CD4-positive, alpha-beta memory T cell (primary cell): ENCODE results near the gene TBC1D4. TPM values are rescaled to one million over a fixed set of nuclear protein-coding genes. Genes with fewer than 3 reads are reported as not detected.
"Not testable (repeated sequence)": the region's sequence is repeated elsewhere in the genome, so short reads cannot be mapped to it uniquely, and the experiment has no call there.

Experiments used
- CTCF ChIA-PET: fragments of 350-600 bp; sonication (Branson Sonifier 250); formaldehyde crosslinking; loops from one replicate; lab custom pipeline; 2021; ENCODE audit warnings: inconsistent platforms; ENCODE audit not compliant: partially characterized antibody; lab: Charles Lee
- POLR2A ChIA-PET: fragments of 350-600 bp; sonication (Branson Sonifier 250); formaldehyde crosslinking; loops from one replicate; lab custom pipeline; 2021; ENCODE audit not compliant: partially characterized antibody; lab: Charles Lee
- DNase-seq, 5 donors: peaks; one replicate each; pipeline versions ENCODE4 v3.0.0 to v3.0.0-alpha.2; 2020 to 2022; ENCODE audit warnings: mixed read lengths in 1 of 5
- H3K27ac ChIP-seq: one replicate; pipeline ENCODE4 v1.7.0; 2013; ENCODE audit warnings: low read depth, low read length
- H3K27me3 ChIP-seq: 2 replicates; pipeline ENCODE4 v1.7.0; 2013; ENCODE audit warnings: mild to moderate bottlenecking, low read length, moderate library complexity; ENCODE audit not compliant: insufficient read depth
- H3K36me3 ChIP-seq: 2 replicates; pipeline ENCODE4 v1.7.0; 2013; ENCODE audit warnings: mild to moderate bottlenecking, low read length, moderate library complexity; ENCODE audit not compliant: insufficient read depth
- H3K4me1 ChIP-seq: 2 replicates; pipeline ENCODE4 v1.7.0; 2013; ENCODE audit warnings: mild to moderate bottlenecking, low read length, moderate library complexity; ENCODE audit not compliant: insufficient read depth
- H3K4me3 ChIP-seq, 2 donors: one replicate each; pipeline ENCODE4 v1.7.0; 2013; ENCODE audit warnings: low read length in 2 of 2, mild to moderate bottlenecking in 1 of 2
- H3K9me3 ChIP-seq, 2 donors: one replicate each; pipeline ENCODE4 v1.7.0; 2013; ENCODE audit warnings: low read length in 2 of 2, control low read depth in 1 of 2; ENCODE audit not compliant: control insufficient read depth in 1 of 2
- H3K27ac Mint-ChIP-seq, 7 donors: one replicate each; pipeline ENCODE4 v1.8.0; 2020 to 2021; ENCODE audit warnings: mixed read lengths in 7 of 7, mild to moderate bottlenecking in 6 of 7, inconsistent platforms in 3 of 7, moderate library complexity in 3 of 7
- H3K27me3 Mint-ChIP-seq, 2 donors: one replicate each; pipeline ENCODE4 v1.8.0; 2020 to 2021; ENCODE audit warnings: mixed read lengths in 2 of 2
- H3K36me3 Mint-ChIP-seq, 2 donors: one replicate each; pipeline ENCODE4 v1.8.0; 2020 to 2021; ENCODE audit warnings: mixed read lengths in 2 of 2, inconsistent platforms in 1 of 2, mild to moderate bottlenecking in 1 of 2
- H3K4me1 Mint-ChIP-seq, 4 donors: one replicate each; pipeline ENCODE4 v1.8.0; 2020 to 2021; ENCODE audit warnings: mixed read lengths in 4 of 4, mild to moderate bottlenecking in 1 of 4
- H3K4me3 Mint-ChIP-seq, 8 donors: one replicate each; pipeline ENCODE4 v1.8.0; 2020 to 2021; ENCODE audit warnings: mixed read lengths in 8 of 8, mild to moderate bottlenecking in 7 of 8, moderate library complexity in 6 of 8, inconsistent platforms in 3 of 8
- H3K9me3 Mint-ChIP-seq, 8 donors: one replicate each; pipeline ENCODE4 v1.8.0; 2020 to 2021; ENCODE audit warnings: mixed read lengths in 8 of 8, mild to moderate bottlenecking in 5 of 8, inconsistent platforms in 3 of 8, moderate library complexity in 1 of 8
- intact Hi-C: fragments of 100-400 bp; cut with micrococcal nuclease; formaldehyde crosslinking; loops from one replicate; pipeline ENCODE4 v1.15.1; 2023
- polyA plus RNA-seq, 2 donors: library from polyadenylated mRNA; unstranded; fragments of 300-500 nt; fragmentation: Illumina TruSeq; gene quantifications; one replicate each; pipeline ENCODE4 v1.2.3, GENCODE V29; 2021
- total RNA-seq, 2 experiments: library from RNA; stranded (reverse); gene quantifications; one replicate each; pipeline ENCODE4 v1.2.3, GENCODE V29; 2021

TBC1D4 gene
- total and polyA plus RNA-seq, 4 experiments from 2014 or later = 9.5 to 67.2 (median 45.4) TPM

DNA sequence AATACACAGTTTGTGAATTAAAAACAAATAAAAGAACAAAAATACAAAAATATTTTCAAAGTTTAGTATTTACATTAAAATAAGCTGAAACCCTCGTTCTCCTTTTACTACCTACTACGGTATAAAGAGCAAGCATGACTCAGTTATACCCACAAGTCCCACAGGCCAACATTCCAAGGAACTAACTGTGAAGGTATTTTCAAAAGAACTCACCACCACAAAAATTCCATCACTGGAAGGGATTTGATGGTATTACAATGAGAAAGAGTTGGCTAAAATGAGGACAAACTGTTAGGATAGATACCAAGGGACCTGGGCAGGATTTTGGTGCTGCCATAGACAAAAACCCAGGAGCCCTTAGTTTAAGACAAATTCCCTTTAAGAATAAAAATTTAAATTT lies 122.7 kb downstream of the TBC1D4 start:
- Mint-ChIP-seq H3K4me3 (no peak overlapping the region), H3K27me3 (peaks cover 0 to 2% of the 10 kb centered on the region in 2 donors), H3K4me1 (peaks cover 0 to 3% (median 1%) of the 10 kb centered on the region in 4 donors), H3K36me3 (no peaks in the 10 kb centered on the region), H3K9me3 (no peaks in the 10 kb centered on the region), H3K27ac (no peak overlapping the region)
- Histone ChIP-seq H3K36me3 (no peaks in the 10 kb centered on the region), H3K27me3 (no peaks in the 10 kb centered on the region), H3K4me3 (no peak overlapping the region), H3K9me3 (no peaks in the 10 kb centered on the region), H3K27ac (no peak overlapping the region), H3K4me1 (no peaks in the 10 kb centered on the region)
- ChIA-PET CTCF (interaction anchor here (1.1 to 2.8 kb wide), 2 partner anchors 13 to 141 kb away, joined by 3 to 16 read pairs; no protein-coding TSS in a partner anchor), POLR2A (no interaction called here)
- no peak for DNase-seq
- intact Hi-C loops = loop anchor here (2.0 to 10.0 kb wide), 2 partner anchors 40 to 144 kb away; no protein-coding TSS in a partner anchor

DNA sequence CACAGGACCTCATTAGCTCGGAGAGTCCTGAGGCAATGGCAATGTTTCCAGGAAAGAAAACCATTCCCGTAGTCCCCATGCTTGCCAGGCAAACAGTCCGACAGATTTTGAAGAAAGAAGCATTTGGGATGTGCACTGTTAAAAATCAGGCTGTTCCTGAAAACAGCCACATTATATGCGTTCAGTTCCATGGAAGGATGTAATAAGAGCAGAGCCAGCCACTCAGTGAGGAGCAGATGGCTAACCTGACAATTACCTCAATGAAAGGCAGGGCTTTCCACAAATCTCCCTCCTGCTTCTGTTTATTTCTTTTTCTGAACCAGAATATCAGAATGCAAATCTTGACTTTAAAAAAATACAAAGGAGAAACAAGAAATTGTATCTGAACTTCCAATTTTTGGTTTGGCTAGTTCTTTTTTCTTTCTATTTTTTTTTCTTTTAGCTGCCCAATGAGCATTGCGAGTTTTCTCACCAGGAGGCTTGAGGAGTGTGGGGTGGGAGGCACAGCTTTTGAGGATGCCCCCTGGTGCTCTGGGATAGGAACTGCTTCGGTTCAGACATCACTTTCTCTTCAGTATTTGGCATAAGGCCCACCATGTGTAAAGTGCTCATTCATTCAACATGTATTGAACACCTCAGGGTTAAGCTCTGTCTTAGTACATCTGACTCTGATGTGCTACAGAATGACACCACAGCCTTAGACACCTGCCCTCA lies 124.2 kb downstream of the TBC1D4 start:
- H3K4me1 Mint-ChIP-seq = peaks cover 0 to 3% (median 1%) of the 10 kb centered on the region in 4 donors
- CTCF ChIA-PET = interaction anchor here (0.9 to 2.8 kb wide), 13 partner anchors 9 to 1617 kb away, joined by 3 to 26 read pairs (median 4); partner anchors contain the start of gene UCHL3
- H3K9me3 ChIP-seq = no peaks in the 10 kb centered on the region
- no peak overlapping the region for H3K27ac Mint-ChIP-seq
- DNase-seq = peak; percentile 50 to 62 (median 55)
- no peaks in the 10 kb centered on the region for H3K9me3 Mint-ChIP-seq
- no peaks in the 10 kb centered on the region for H3K36me3 ChIP-seq
- H3K27me3 Mint-ChIP-seq = peaks cover 0 to 4% of the 10 kb centered on the region in 2 donors
- no peaks in the 10 kb centered on the region for H3K36me3 Mint-ChIP-seq
- H3K4me1 ChIP-seq = no peaks in the 10 kb centered on the region
- POLR2A ChIA-PET = interaction anchor here (0.6 to 2.2 kb wide), 2 partner anchors 31 to 62 kb away, joined by 5 to 18 read pairs; no protein-coding TSS in a partner anchor
- no peak overlapping the region for H3K4me3 ChIP-seq
- intact Hi-C loops = loop anchor here (1.0 to 10.0 kb wide), 3 partner anchors 31 to 143 kb away; no protein-coding TSS in a partner anchor
- no peak overlapping the region for H3K27ac ChIP-seq
- H3K4me3 Mint-ChIP-seq = no peak overlapping the region
- H3K27me3 ChIP-seq = no peaks in the 10 kb centered on the region

DNA sequence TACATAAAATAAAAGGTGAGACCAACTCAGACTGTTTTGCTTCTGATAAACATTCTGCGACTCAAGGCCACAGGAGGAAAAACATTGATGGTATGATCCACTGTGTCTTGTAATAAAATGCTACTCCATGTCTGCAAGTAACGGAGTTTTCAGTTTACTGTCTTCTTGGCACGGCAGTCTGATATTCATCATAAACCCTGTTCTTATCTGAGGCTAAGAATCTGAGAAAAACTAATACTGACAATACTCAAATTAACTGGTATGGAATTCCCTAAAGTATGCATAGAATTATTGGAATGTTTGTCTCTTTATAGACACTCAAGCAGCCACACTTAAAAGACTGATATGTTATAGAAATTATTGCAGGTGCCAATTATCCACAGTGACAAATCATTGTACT lies 125.5 kb downstream of the TBC1D4 start:
- intact Hi-C loops = loop anchor here (10.0 kb wide), 1 partner anchor 142 kb away; no protein-coding TSS in a partner anchor

DNA sequence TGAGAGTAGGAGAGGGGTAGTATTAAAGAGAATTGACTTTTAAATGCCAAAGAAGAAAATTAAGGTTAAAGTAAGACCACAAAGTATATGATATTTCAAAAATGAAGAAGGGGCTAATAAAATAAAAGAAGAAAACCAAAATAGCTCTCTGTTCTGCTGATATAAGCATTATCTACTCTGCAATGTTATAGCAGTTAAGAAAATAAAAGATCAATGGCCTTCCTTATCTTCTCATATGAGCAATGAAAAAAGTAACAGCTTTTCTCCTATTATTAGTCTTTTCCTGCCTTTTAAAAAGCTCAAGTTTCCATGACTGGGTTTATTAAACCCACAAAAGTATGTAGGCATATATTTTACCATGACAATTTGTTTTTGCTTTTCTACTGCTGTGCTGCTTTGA lies 126.4 kb downstream of the TBC1D4 start:
- no peaks in the 10 kb centered on the region for H3K9me3 ChIP-seq
- H3K4me3 ChIP-seq = no peak overlapping the region
- no peaks in the 10 kb centered on the region for H3K27me3 ChIP-seq
- Mint-ChIP-seq H3K4me3 (no peak overlapping the region), H3K27me3 (peaks cover 0 to 4% of the 10 kb centered on the region in 2 donors), H3K9me3 (no peaks in the 10 kb centered on the region), H3K36me3 (no peaks in the 10 kb centered on the region), H3K4me1 (peaks cover 0 to 3% (median 1%) of the 10 kb centered on the region in 4 donors), H3K27ac (no peak overlapping the region)
- H3K27ac ChIP-seq = no peak overlapping the region
- ChIA-PET POLR2A (no interaction called here), CTCF (interaction anchor here (1.2 kb wide), 1 partner anchor 17 kb away, joined by 3 read pairs; no protein-coding TSS in a partner anchor)
- intact Hi-C loops = loop anchor here (10.0 kb wide), 1 partner anchor 141 kb away; no protein-coding TSS in a partner anchor
- H3K36me3 ChIP-seq = no peaks in the 10 kb centered on the region
- H3K4me1 ChIP-seq = no peaks in the 10 kb centered on the region
- no peak for DNase-seq

More for the DNA sequence above, 125.5 kb downstream of the TBC1D4 start:
- Mint-ChIP-seq H3K36me3 (no peaks in the 10 kb centered on the region), H3K9me3 (no peaks in the 10 kb centered on the region), H3K27me3 (peaks cover 0 to 4% of the 10 kb centered on the region in 2 donors), H3K4me3 (no peak overlapping the region), H3K4me1 (peaks cover 0 to 3% (median 1%) of the 10 kb centered on the region in 4 donors), H3K27ac (no peak overlapping the region)
- H3K36me3 ChIP-seq = no peaks in the 10 kb centered on the region
- DNase-seq = no peak
- H3K27ac ChIP-seq = no peak overlapping the region
- CTCF ChIA-PET = interaction anchor here (1.4 to 2.8 kb wide), 5 partner anchors 11 to 61 kb away, joined by 4 to 26 read pairs (median 11); no protein-coding TSS in a partner anchor
- no peak overlapping the region for H3K4me3 ChIP-seq
- no peaks in the 10 kb centered on the region for H3K9me3 ChIP-seq
- H3K27me3 ChIP-seq = no peaks in the 10 kb centered on the region
- POLR2A ChIA-PET = interaction anchor here (2.2 kb wide), 1 partner anchor 30 kb away, joined by 18 read pairs; no protein-coding TSS in a partner anchor
- H3K4me1 ChIP-seq = no peaks in the 10 kb centered on the region

DNA sequence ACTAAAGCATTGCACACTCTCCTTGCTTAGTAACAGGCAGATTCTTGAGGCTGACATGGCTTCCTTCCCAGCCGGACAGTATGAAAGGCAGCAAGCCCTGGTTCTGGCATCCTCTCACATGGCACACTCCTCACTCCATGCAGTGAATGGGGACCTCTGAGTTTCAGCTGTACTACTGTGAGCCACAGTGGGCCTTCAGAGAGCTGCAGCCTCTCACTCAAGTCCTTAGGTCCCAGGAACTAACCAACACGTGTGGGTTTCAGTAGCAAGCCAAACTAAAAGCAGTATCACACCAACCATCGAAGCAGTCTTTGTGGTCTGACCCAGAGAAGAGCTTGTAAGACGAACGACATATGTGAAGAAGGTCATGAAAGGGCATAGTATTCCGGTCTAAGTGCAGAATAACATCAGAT lies 128.2 kb downstream of the TBC1D4 start:
- H3K27ac ChIP-seq = no peak overlapping the region
- no peaks in the 10 kb centered on the region for H3K27me3 ChIP-seq
- CTCF ChIA-PET = no interaction called here
- H3K4me3 ChIP-seq = no peak overlapping the region
- no peak for DNase-seq
- H3K27ac Mint-ChIP-seq = no peak overlapping the region
- POLR2A ChIA-PET = no interaction called here
- H3K9me3 Mint-ChIP-seq = no peaks in the 10 kb centered on the region
- peaks cover 0 to 4% of the 10 kb centered on the region in 2 donors for H3K27me3 Mint-ChIP-seq
- intact Hi-C loops = loop anchor here (10.0 kb wide), 1 partner anchor 139 kb away; no protein-coding TSS in a partner anchor
- H3K4me1 Mint-ChIP-seq = peaks cover 0 to 3% (median 1%) of the 10 kb centered on the region in 4 donors
- H3K9me3 ChIP-seq = no peaks in the 10 kb centered on the region
- H3K4me1 ChIP-seq = no peaks in the 10 kb centered on the region
- no peak overlapping the region for H3K4me3 Mint-ChIP-seq
- H3K36me3 Mint-ChIP-seq = no peaks in the 10 kb centered on the region
- no peaks in the 10 kb centered on the region for H3K36me3 ChIP-seq

DNA sequence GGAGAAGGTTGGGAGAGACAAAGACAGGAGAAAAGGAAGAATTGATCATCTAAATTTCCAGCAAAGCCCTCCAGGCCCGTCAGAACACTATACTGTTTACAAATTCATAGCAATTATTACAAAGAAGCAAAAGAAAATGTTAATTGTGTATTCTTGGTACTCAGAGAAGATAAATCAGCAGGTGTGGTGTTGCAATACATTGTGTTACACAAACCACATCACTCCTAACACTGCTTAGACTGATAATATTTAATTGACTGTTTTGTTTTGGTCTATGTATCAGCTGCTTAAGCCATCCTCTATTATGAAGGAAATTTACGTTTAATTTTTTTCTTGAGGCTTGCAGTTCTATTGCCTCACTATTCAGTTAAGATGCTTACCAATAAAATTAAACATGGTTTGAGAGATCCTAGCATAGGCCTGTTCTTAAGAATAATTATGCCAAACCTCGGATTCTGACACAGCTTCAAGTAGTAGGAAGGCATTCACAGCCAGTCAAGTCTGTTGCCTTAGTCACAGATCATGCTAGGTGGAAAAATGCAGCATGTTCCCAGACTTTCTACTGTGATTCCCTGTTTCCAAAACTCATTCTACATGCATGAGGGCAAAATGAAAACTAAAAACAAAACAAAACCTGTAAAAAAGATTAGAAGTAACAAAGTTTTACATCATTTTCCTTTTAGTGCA lies 129.2 kb downstream of the TBC1D4 start:
- Histone ChIP-seq H3K4me1 (no peaks in the 10 kb centered on the region), H3K27me3 (no peaks in the 10 kb centered on the region), H3K9me3 (no peaks in the 10 kb centered on the region), H3K27ac (no peak overlapping the region), H3K36me3 (no peaks in the 10 kb centered on the region), H3K4me3 (no peak overlapping the region)
- intact Hi-C loops = loop anchor here (10.0 kb wide), 1 partner anchor 138 kb away; no protein-coding TSS in a partner anchor
- CTCF ChIA-PET = interaction anchor here (0.7 kb wide), 1 partner anchor 20 kb away, joined by 3 read pairs; no protein-coding TSS in a partner anchor
- H3K4me1 Mint-ChIP-seq = no peaks in the 10 kb centered on the region
- H3K9me3 Mint-ChIP-seq = no peaks in the 10 kb centered on the region
- POLR2A ChIA-PET = no interaction called here
- H3K36me3 Mint-ChIP-seq = no peaks in the 10 kb centered on the region
- H3K27ac Mint-ChIP-seq = no peak overlapping the region
- H3K27me3 Mint-ChIP-seq = peaks cover 0 to 4% of the 10 kb centered on the region in 2 donors
- no peak for DNase-seq
- no peak overlapping the region for H3K4me3 Mint-ChIP-seq

DNA sequence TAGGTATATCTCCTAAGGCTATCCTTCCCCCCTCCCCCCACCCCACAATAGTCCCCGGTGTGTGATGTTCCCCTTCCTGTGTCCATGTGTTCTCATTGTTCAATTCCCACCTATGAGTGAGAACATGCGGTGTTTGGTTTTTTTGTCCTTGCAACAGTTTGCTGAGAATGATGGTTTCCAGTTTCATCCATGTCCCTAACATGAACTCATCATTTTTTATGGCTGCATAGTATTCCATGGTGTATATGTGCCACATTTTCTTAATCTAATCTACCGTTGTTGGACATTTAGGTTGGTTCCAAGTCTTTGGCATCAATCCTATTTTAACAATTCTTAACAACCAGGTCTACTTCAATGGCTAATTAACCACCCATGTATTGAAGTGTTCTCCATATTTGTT lies 130.4 kb downstream of the TBC1D4 start:
- H3K27me3 ChIP-seq, H3K9me3 ChIP-seq, CTCF ChIA-PET, H3K9me3 Mint-ChIP-seq, DNase-seq, POLR2A ChIA-PET, H3K27me3 Mint-ChIP-seq, H3K4me3 ChIP-seq, H3K4me1 ChIP-seq, H3K4me1 Mint-ChIP-seq, H3K27ac ChIP-seq, H3K4me3 Mint-ChIP-seq, H3K36me3 Mint-ChIP-seq, H3K36me3 ChIP-seq, H3K27ac Mint-ChIP-seq: not testable (repeated sequence)
- intact Hi-C loops = loop anchor here (10.0 kb wide), 1 partner anchor 137 kb away; no protein-coding TSS in a partner anchor
